ENCODE measurements around the gene ABTB2. TPM values are rescaled to one million over a fixed set of nuclear protein-coding genes. Genes with fewer than 3 reads are reported as not detected.

ABTB2 gene
- total and polyA plus RNA-seq, 2 experiments from 2014 or later: 8.7 to 9.9 TPM

DNA sequence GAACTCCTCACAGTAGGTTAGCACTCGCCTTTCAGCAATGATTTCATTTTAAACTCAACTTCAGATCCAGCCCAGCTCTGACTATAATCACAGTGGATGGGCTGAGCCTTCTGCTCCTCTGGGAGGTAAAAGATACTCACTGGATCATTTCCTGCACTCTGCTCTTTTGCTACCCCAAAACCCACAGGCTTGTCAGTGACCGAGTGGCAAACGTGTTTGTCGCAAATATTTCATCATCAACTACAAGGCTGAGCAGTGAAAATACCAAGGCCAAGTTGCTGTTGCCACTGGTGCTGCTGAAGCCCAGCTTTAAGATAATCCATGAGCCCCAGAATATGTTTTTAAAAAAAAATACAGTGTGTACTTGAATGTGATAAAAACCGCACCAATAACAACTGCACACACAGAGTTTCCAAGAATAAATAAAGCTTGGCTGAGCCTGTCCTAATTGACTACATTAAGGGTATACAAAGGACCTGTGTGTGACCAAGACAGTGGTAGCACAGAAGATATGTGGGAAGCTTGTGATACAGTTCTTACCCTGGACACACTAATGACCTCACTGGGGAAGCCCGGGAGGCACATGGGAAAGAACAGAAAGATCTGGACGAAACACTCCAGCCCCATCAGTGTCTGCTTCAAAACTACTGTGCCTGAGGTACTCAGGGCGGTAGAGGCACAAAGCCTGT, 41.3 kb downstream of the ABTB2 start:
- TF ChIP-seq EZH2phosphoT487 (IDR thresholded peaks at IDR 0.05; ENCODE audit: insufficient read depth, low read depth): no peak
- 48 to 49% methylated on average over 8 of the region's 8 CpGs for WGBS, 2 experiments (ENCODE audit: low coverage in 1 of 2, low lambda C conversion rate in 2 of 2, missing lambda C conversion rate in 2 of 2)
- Histone ChIP-seq H3K79me2 (ENCODE audit: insufficient read depth) (peaks cover 52% of the 10 kb centered on the region), H3K9ac (no peak overlapping the region), H3K4me1 (ENCODE audit: insufficient read depth) (peaks cover 35% of the 10 kb centered on the region), H3K36me3 (ENCODE audit: low read depth) (no peaks in the 10 kb centered on the region), H3K4me2 (ENCODE audit: unreplicated experiment) (no peak overlapping the region), H3K27ac (no peak overlapping the region), H3K4me3 (no peak overlapping the region), H4K20me1 (ENCODE audit: insufficient read depth) (no peaks in the 10 kb centered on the region), H2AFZ (no peak overlapping the region), H3K9me2 (ENCODE audit: insufficient read depth) (no peaks in the 10 kb centered on the region), H3F3A (ENCODE audit: insufficient read depth) (peaks cover 26% of the 10 kb centered on the region), H3K9me3 (ENCODE audit: low read depth) (no peaks in the 10 kb centered on the region), H3K27me3 (replicated peaks; ENCODE audit: insufficient read depth) (no peaks in the 10 kb centered on the region)
- in situ Hi-C loops (cut with MboI): no loop called here
- DNase-seq: peak; percentile 34

- H3K4me2 ChIP-seq (ENCODE audit: unreplicated experiment): no peak overlapping the region
- peaks cover 26% of the 10 kb centered on the region for H3F3A ChIP-seq (ENCODE audit: insufficient read depth)
- no peak overlapping the region for H3K9ac ChIP-seq
- no peak overlapping the region for H3K27ac ChIP-seq
- H3K36me3 ChIP-seq (ENCODE audit: low read depth): no peaks in the 10 kb centered on the region
- no peak overlapping the region for H3K4me3 ChIP-seq
- WGBS, 2 experiments (ENCODE audit: low coverage in 1 of 2, low lambda C conversion rate in 2 of 2, missing lambda C conversion rate in 2 of 2): 45 to 52% methylated on average over 7 of the region's 7 CpGs
- DNase-seq: no peak
- peaks cover 35% of the 10 kb centered on the region for H3K4me1 ChIP-seq (ENCODE audit: insufficient read depth)
- in situ Hi-C loops (cut with MboI): no loop called here
- no peaks in the 10 kb centered on the region for H3K27me3 ChIP-seq (replicated peaks; ENCODE audit: insufficient read depth)
- no peak for TF ChIP-seq EZH2phosphoT487 (IDR thresholded peaks at IDR 0.05; ENCODE audit: insufficient read depth, low read depth)
- no peak for TF ChIP-seq EZH2 (IDR thresholded peaks at IDR 0.05; ENCODE audit: insufficient read depth, poor library complexity, severe bottlenecking)
- H2AFZ ChIP-seq: no peak overlapping the region
- H4K20me1 ChIP-seq (ENCODE audit: insufficient read depth): no peaks in the 10 kb centered on the region
- H3K9me2 ChIP-seq (ENCODE audit: insufficient read depth): no peaks in the 10 kb centered on the region
- H3K79me2 ChIP-seq (ENCODE audit: insufficient read depth): peaks cover 51% of the 10 kb centered on the region
- no peaks in the 10 kb centered on the region for H3K9me3 ChIP-seq (ENCODE audit: low read depth)
Measured at GRCh38 chr11:34315394-34315793, 42.4 kb downstream of the ABTB2 start.

GRCh38 chr11:34314936-34315335, 42.9 kb downstream of the ABTB2 start:
- WGBS, 2 experiments (ENCODE audit: low coverage in 1 of 2, low lambda C conversion rate in 2 of 2, missing lambda C conversion rate in 2 of 2): 51 to 57% methylated on average over 10 of the region's 10 CpGs
- peaks cover 26% of the 10 kb centered on the region for H3F3A ChIP-seq (ENCODE audit: insufficient read depth)
- H3K9me3 ChIP-seq (ENCODE audit: low read depth): no peaks in the 10 kb centered on the region
- no peak overlapping the region for H3K27ac ChIP-seq
- no peaks in the 10 kb centered on the region for H3K9me2 ChIP-seq (ENCODE audit: insufficient read depth)
- peaks cover 49% of the 10 kb centered on the region for H3K79me2 ChIP-seq (ENCODE audit: insufficient read depth)
- H3K4me3 ChIP-seq: no peak overlapping the region
- peaks cover 36% of the 10 kb centered on the region for H3K4me1 ChIP-seq (ENCODE audit: insufficient read depth)
- DNase-seq: peak; percentile 13
- no peaks in the 10 kb centered on the region for H3K27me3 ChIP-seq (replicated peaks; ENCODE audit: insufficient read depth)
- TF ChIP-seq EZH2phosphoT487 (IDR thresholded peaks at IDR 0.05; ENCODE audit: insufficient read depth, low read depth) (no peak), EZH2 (IDR thresholded peaks at IDR 0.05; ENCODE audit: insufficient read depth, poor library complexity, severe bottlenecking) (no peak)
- H3K36me3 ChIP-seq (ENCODE audit: low read depth): no peaks in the 10 kb centered on the region
- no peaks in the 10 kb centered on the region for H4K20me1 ChIP-seq (ENCODE audit: insufficient read depth)
- H2AFZ ChIP-seq: no peak overlapping the region
- H3K4me2 ChIP-seq (ENCODE audit: unreplicated experiment): no peak overlapping the region
- in situ Hi-C loops (cut with MboI): no loop called here
- H3K9ac ChIP-seq: no peak overlapping the region

DNA sequence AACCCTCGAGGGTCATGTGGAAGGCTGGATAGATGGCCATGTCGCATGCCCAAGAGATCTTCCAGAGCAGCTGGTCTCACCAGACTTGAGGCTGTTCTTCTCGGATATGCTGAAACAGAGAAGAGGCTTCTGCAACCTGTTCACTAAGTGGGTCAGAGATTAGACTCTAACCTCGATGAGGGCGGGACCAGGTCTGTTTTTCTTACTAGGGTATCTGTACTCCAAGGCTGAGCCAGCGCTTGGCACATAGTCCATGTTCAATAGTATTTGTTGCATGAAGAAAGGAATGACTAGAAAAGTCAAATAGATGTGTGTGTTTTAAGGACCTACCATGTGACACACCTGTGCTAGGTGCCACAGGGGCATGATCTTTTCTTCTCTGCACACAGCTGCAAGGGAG, 43.6 kb downstream of the ABTB2 start:
- no peaks in the 10 kb centered on the region for H4K20me1 ChIP-seq (ENCODE audit: insufficient read depth)
- H3K9me3 ChIP-seq (ENCODE audit: low read depth): no peaks in the 10 kb centered on the region
- H3K9ac ChIP-seq: no peak overlapping the region
- no peak for DNase-seq
- H3F3A ChIP-seq (ENCODE audit: insufficient read depth): peaks cover 28% of the 10 kb centered on the region
- no peak overlapping the region for H3K4me3 ChIP-seq
- no peaks in the 10 kb centered on the region for H3K27me3 ChIP-seq (replicated peaks; ENCODE audit: insufficient read depth)
- H2AFZ ChIP-seq: no peak overlapping the region
- no peak overlapping the region for H3K27ac ChIP-seq
- no peak overlapping the region for H3K4me2 ChIP-seq (ENCODE audit: unreplicated experiment)
- no peaks in the 10 kb centered on the region for H3K36me3 ChIP-seq (ENCODE audit: low read depth)
- H3K9me2 ChIP-seq (ENCODE audit: insufficient read depth): no peaks in the 10 kb centered on the region
- peaks cover 48% of the 10 kb centered on the region for H3K79me2 ChIP-seq (ENCODE audit: insufficient read depth)
- TF ChIP-seq EZH2phosphoT487 (IDR thresholded peaks at IDR 0.05; ENCODE audit: insufficient read depth, low read depth) (no peak), EZH2 (IDR thresholded peaks at IDR 0.05; ENCODE audit: insufficient read depth, poor library complexity, severe bottlenecking) (no peak)
- peaks cover 40% of the 10 kb centered on the region for H3K4me1 ChIP-seq (ENCODE audit: insufficient read depth)
- 97% methylated on average over 6 of the region's 6 CpGs for WGBS, 2 experiments (ENCODE audit: low coverage in 1 of 2, low lambda C conversion rate in 2 of 2, missing lambda C conversion rate in 2 of 2)
- in situ Hi-C loops (cut with MboI): no loop called here

Data from GM23248 (cell line).